MM.1S (cell line): ENCODE measurements around the gene KDELR1.

Experiments
- DNase-seq: peaks from one replicate; pipeline ENCODE4 v3.0.0-alpha.2; 2015
- H2AFZ ChIP-seq: fragments of 300-600 bp; sonication (generic); 2 replicates; pipeline ENCODE4 v1.6.0; 2016; ENCODE audit warnings: antibody characterized with exemption, low read length
- H3F3A ChIP-seq: fragments of 300-600 bp; sonication (generic); 2 replicates; pipeline ENCODE4 v1.6.1; 2016; ENCODE audit warnings: mild to moderate bottlenecking, antibody characterized with exemption, low read length, moderate library complexity, mixed read lengths; ENCODE audit not compliant: insufficient read depth
- H3K27ac ChIP-seq: fragments of 300-600 bp; sonication (generic); 2 replicates; pipeline ENCODE4 v1.5.1; 2016; ENCODE audit warnings: mild to moderate bottlenecking, low read length
- H3K27me3 ChIP-seq: fragments of 300-600 bp; sonication (generic); replicated peaks from 2 replicates; pipeline ENCODE4 v1.6.0; 2016; ENCODE audit warnings: low read length; ENCODE audit not compliant: insufficient read depth
- H3K36me3 ChIP-seq: fragments of 300-600 bp; sonication (generic); replicated peaks from 2 replicates; pipeline ENCODE4 v1.6.1; 2016; ENCODE audit warnings: mild to moderate bottlenecking, low read length, mixed read lengths; ENCODE audit not compliant: insufficient read depth
- H3K4me1 ChIP-seq: fragments of 300-600 bp; sonication (generic); 2 replicates; pipeline ENCODE4 v1.6.1; 2016; ENCODE audit warnings: low read length, mixed read lengths
- H3K4me2 ChIP-seq: fragments of 300-600 bp; sonication (generic); 2 replicates; pipeline ENCODE4 v1.6.0; 2016; ENCODE audit warnings: low read depth, low read length
- H3K4me3 ChIP-seq: fragments of 300-600 bp; sonication (generic); 2 replicates; pipeline ENCODE4 v1.5.1; 2016; ENCODE audit warnings: low read length, mixed read lengths
- H3K79me2 ChIP-seq: fragments of 300-600 bp; sonication (generic); 2 replicates; pipeline ENCODE4 v1.6.1; 2016; ENCODE audit warnings: mixed run types, low read length, mixed read lengths
- H3K9ac ChIP-seq: fragments of 300-600 bp; sonication (generic); 2 replicates; pipeline ENCODE4 v1.6.1; 2016; ENCODE audit warnings: low read length, mixed read lengths
- H3K9me2 ChIP-seq: fragments of 300-600 bp; sonication (generic); replicated peaks from 2 replicates; pipeline ENCODE4 v1.6.1; 2016; ENCODE audit warnings: mild to moderate bottlenecking, low read length, mixed read lengths; ENCODE audit not compliant: insufficient read depth
- H3K9me3 ChIP-seq: fragments of 300-600 bp; sonication (generic); replicated peaks from 2 replicates; pipeline ENCODE4 v1.6.1; 2016; ENCODE audit warnings: mild to moderate bottlenecking, low read length, mixed read lengths; ENCODE audit not compliant: insufficient read depth
- H4K20me1 ChIP-seq: fragments of 300-600 bp; sonication (generic); 2 replicates; pipeline ENCODE4 v1.6.1; 2016; ENCODE audit warnings: mild to moderate bottlenecking, low read length, moderate library complexity, mixed read lengths; ENCODE audit not compliant: insufficient read depth
- EZH2 ChIP-seq: fragments of 300-600 bp; sonication (generic); optimal IDR thresholded peaks from 2 replicates; pipeline ENCODE3; 2017; ENCODE audit warnings: low read depth, mild to moderate bottlenecking, antibody characterized with exemption, low read length, mixed read lengths
- EZH2phosphoT487 ChIP-seq: fragments of 300-600 bp; sonication (generic); IDR thresholded peaks from 2 replicates; pipeline ENCODE4 v1.6.1; 2018; ENCODE audit warnings: antibody characterized with exemption, low read length
- TF ChIP-seq, protein P1 (sequence below): fragments of 300-600 bp; sonication (generic); IDR thresholded peaks from 2 replicates; pipeline ENCODE4 v1.5.1; 2016; ENCODE audit warnings: antibody characterized with exemption, low read length, mixed read lengths

The KDELR1 gene

DNA sequence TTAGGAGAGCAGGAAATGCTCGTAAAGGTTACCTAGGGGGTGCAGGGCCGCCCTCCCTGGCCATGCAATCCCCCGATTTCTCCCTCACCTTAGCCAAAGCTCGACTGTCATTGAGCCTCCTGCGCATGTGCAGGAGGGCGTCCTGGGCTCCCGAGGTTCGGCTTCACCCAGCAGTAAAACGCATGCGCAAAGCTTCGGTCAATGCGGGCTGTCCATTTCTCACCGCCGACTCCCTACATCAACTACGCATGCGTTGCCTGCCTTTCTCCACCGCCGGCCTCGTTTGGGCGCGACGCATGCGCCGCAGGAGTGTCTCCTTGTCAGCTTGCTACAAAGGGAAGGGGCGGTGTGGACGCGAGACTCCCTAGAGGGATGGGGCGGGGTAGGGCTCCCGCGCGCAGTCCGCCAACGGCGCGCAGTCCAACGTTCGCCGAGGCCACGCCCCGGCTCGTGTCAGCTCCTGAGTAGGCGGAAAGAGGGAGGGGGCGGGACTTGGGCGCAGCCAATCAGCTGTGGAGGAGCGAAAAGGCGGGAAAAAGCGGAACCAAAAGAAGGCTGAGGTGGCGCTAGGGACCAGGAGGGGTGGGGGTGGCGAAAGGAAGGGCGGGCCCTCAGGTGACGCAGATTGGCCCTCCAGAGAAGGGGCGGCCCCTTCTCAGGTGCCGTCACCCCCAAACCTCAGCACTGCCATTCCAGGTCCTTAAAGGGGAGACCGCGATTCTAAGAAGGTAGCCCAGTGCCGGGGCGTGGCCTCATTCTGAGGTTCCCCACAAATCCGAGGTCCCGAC is 27.3 kb downstream of the KDELR1 start, which contains the start of the genes SYNGR4 and TMEM143:
TSS of gene SYNGR4 (plus strand) at position 558 of the 788 bp plus-strand sequence. CDS start 1,476 bp downstream, outside the sequence.
TSS of gene TMEM143 (minus strand) at position 131 of the 788 bp plus-strand sequence. CDS start at position 111, 20 bp downstream.
- 0 out of 2 replicates have a peak, but pooled peaks cover 7% of the 10 kb centered on the region for H3K79me2 ChIP-seq
- H3K4me2 ChIP-seq = peak within 1 kb of the TSS; percentile 97
- H3K4me3 ChIP-seq = peak within 1 kb of the TSS; percentile 77
- peak within 1 kb of the TSS; percentile 86 for H2AFZ ChIP-seq
- peaks cover 12% of the 10 kb centered on the region for H3F3A ChIP-seq
- no peaks in the 10 kb centered on the region for H4K20me1 ChIP-seq
- DNase-seq = peak; percentile 100
- no peaks in the 10 kb centered on the region for H3K9me3 ChIP-seq
- peaks cover 18% of the 10 kb centered on the region for H3K4me1 ChIP-seq
- TF ChIP-seq EZH2phosphoT487 (no peak), EZH2 (no peak)
- TF ChIP-seq, protein P1, sequence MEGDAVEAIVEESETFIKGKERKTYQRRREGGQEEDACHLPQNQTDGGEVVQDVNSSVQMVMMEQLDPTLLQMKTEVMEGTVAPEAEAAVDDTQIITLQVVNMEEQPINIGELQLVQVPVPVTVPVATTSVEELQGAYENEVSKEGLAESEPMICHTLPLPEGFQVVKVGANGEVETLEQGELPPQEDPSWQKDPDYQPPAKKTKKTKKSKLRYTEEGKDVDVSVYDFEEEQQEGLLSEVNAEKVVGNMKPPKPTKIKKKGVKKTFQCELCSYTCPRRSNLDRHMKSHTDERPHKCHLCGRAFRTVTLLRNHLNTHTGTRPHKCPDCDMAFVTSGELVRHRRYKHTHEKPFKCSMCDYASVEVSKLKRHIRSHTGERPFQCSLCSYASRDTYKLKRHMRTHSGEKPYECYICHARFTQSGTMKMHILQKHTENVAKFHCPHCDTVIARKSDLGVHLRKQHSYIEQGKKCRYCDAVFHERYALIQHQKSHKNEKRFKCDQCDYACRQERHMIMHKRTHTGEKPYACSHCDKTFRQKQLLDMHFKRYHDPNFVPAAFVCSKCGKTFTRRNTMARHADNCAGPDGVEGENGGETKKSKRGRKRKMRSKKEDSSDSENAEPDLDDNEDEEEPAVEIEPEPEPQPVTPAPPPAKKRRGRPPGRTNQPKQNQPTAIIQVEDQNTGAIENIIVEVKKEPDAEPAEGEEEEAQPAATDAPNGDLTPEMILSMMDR = no peak
- no peaks in the 10 kb centered on the region for H3K27me3 ChIP-seq
- H3K27ac ChIP-seq = peak within 1 kb of the TSS; percentile 93
- H3K36me3 ChIP-seq = no peaks in the 10 kb centered on the region
- H3K9ac ChIP-seq = peak within 1 kb of the TSS; percentile 92
- no peaks in the 10 kb centered on the region for H3K9me2 ChIP-seq

DNA sequence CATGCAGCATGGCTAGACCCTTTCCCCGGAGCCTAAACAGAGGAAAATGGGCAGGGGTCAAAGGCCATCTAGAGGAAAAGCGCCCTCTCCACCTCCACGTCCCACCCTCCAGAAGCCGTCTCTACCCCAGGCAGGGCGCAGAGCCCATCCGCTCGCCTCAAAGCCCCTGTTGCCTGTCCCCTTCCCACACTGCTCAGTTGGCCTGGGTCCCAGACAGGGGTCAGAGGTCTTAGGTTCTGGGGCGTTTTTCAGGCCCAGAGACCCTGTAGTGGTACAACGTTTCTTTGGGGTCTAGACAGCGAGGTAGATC is 27.9 kb downstream of the KDELR1 start:
- H2AFZ ChIP-seq = peak overlapping the region; percentile 86

DNA sequence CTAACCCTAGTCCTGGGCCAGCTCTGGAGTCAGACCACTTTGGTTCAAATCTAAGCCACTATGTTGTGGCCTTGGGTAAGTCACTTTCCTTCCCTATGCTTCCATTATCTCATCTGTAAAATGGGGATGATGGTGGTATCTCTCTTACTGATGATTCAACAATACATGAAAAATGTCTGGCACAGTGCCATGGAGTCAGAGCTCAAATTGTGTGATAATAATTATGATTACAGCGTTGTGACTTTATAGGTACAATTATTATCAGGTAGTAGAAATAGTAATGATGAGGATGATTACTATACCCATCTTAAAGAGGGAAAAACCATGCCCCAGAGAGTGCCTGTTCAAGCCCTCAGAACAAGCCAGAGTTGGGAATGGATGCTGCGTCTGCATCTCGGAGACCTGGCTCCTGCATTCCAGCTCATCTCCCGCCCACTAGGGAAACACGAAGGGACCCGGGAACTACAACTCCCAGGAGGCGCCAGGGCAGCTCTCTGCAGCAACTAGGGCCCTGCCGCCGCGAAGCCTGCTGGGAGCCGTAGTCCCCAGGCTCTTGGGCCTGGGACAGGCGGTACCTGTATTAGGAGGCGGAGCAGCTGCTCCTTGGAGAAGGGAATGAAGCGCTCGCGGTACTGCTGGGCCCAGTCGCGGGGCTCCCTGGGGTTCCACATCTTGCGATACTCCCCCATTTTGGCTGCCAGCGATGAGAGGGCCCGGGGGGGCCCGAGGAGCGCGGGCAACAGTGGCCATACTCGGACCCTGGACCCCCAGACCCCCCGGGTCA is 28.4 kb downstream of the KDELR1 start:
- Histone ChIP-seq H3K9ac (peak overlapping the region; percentile 92), H3K27ac (peak overlapping the region; percentile 93), H3K36me3 (no peaks in the 10 kb centered on the region), H3K9me3 (no peaks in the 10 kb centered on the region), H3K4me3 (peak overlapping the region; percentile 77), H4K20me1 (no peaks in the 10 kb centered on the region), H3K9me2 (no peaks in the 10 kb centered on the region), H2AFZ (peak overlapping the region; percentile 86), H3K4me2 (peak overlapping the region; percentile 97), H3K79me2 (0 out of 2 replicates have a peak, but pooled peaks cover 7% of the 10 kb centered on the region), H3K27me3 (no peaks in the 10 kb centered on the region), H3F3A (peaks cover 12% of the 10 kb centered on the region), H3K4me1 (peaks cover 18% of the 10 kb centered on the region)
- TF ChIP-seq, protein P1 = no peak
- no peak for TF ChIP-seq EZH2phosphoT487
- TF ChIP-seq EZH2 = no peak
- peak; percentile 94 for DNase-seq

More for the DNA sequence above, 27.9 kb downstream of the KDELR1 start:
- peak overlapping the region; percentile 92 for H3K9ac ChIP-seq
- H4K20me1 ChIP-seq = no peaks in the 10 kb centered on the region
- no peaks in the 10 kb centered on the region for H3K36me3 ChIP-seq
- no peak for DNase-seq
- H3K27ac ChIP-seq = peak overlapping the region; percentile 93
- no peaks in the 10 kb centered on the region for H3K9me2 ChIP-seq
- H3K9me3 ChIP-seq = no peaks in the 10 kb centered on the region
- H3K4me2 ChIP-seq = peak overlapping the region; percentile 97
- H3K4me1 ChIP-seq = peaks cover 18% of the 10 kb centered on the region
- TF ChIP-seq EZH2phosphoT487 (no peak), EZH2 (no peak)
- TF ChIP-seq, protein P1 = no peak
- peak overlapping the region; percentile 77 for H3K4me3 ChIP-seq
- 0 out of 2 replicates have a peak, but pooled peaks cover 7% of the 10 kb centered on the region for H3K79me2 ChIP-seq
- H3F3A ChIP-seq = peaks cover 12% of the 10 kb centered on the region
- H3K27me3 ChIP-seq = no peaks in the 10 kb centered on the region
